Breast epithelium (tissue), 3 donors: ENCODE data around the gene MRPL42.

Experiments used
- CTCF ChIP-seq, 3 donors: fragments of 450-650 bp; IDR thresholded peaks; one replicate each; pipeline ENCODE4 v1.5.1; 2016 to 2017; ENCODE audit warnings: antibody characterized with exemption in 3 of 3, mild to moderate bottlenecking in 3 of 3, moderate library complexity in 3 of 3
- POLR2A ChIP-seq: fragments of 450-650 bp; IDR thresholded peaks from one replicate; pipeline ENCODE4 v1.6.1; 2016; ENCODE audit warnings: antibody characterized with exemption, mild to moderate bottlenecking, moderate library complexity

- no peak for TF ChIP-seq CTCF (IDR thresholded peaks at IDR 0.05)
- no peak for TF ChIP-seq POLR2A
Measured at GRCh38 chr12:93429448-93429847, 37.9 kb upstream of the MRPL42 start.
